GM18951 (cell line): ENCODE results near the gene SMO.
"Not testable (repeated sequence)": the region's sequence is repeated elsewhere in the genome, so short reads cannot be mapped to it uniquely, and the experiment has no call there.

Experiments used
- POLR2A ChIP-seq: IDR thresholded peaks from 4 replicates; pipeline ENCODE4 v1.6.1; 2011; ENCODE audit warnings: mild to moderate bottlenecking; ENCODE audit not compliant: insufficient read length, insufficient read depth; ENCODE audit errors: extremely low read depth
- in situ Hi-C: fragments of 300-500 bp; cut with MboI; formaldehyde crosslinking; loops from one replicate; pipeline ENCODE4 v1.12.0; 2022; ENCODE audit warnings: low sequenced_read_pairs, mixed read lengths, inconsistent platforms; ENCODE audit not compliant: unreplicated experiment

The SMO gene

GRCh38 chr7:129161524-129162225, 26.8 kb upstream of the SMO start:
- in situ Hi-C loops = no loop called here

GRCh38 chr7:129162732-129163131, 25.7 kb upstream of the SMO start:
- no peak for TF ChIP-seq POLR2A
- in situ Hi-C loops = no loop called here

More at GRCh38 chr7:129161524-129162225, 26.8 kb upstream of the SMO start:
- TF ChIP-seq POLR2A = no peak

- TF ChIP-seq POLR2A = no peak
- in situ Hi-C loops = no loop called here
Observed at GRCh38 chr7:129163875-129164544, 24.4 kb upstream of the SMO start.

- in situ Hi-C loops = no loop called here
- TF ChIP-seq POLR2A = no peak
Observed at GRCh38 chr7:129166745-129167144, 21.7 kb upstream of the SMO start.

GRCh38 chr7:129167817-129168216, 20.6 kb upstream of the SMO start:
- no peak for TF ChIP-seq POLR2A
- in situ Hi-C loops = no loop called here

- in situ Hi-C loops = no loop called here
- TF ChIP-seq POLR2A = no peak
Observed at GRCh38 chr7:129168231-129169021, 20.0 kb upstream of the SMO start.

- in situ Hi-C loops = no loop called here
- TF ChIP-seq POLR2A = no peak
Observed at GRCh38 chr7:129169171-129169671, 19.2 kb upstream of the SMO start.

- in situ Hi-C loops = no loop called here
Observed at GRCh38 chr7:129169686-129170440, 18.6 kb upstream of the SMO start.

GRCh38 chr7:129170441-129171021, 17.9 kb upstream of the SMO start:
- TF ChIP-seq POLR2A = no peak
- in situ Hi-C loops = no loop called here

More at GRCh38 chr7:129169686-129170440, 18.6 kb upstream of the SMO start:
- no peak for TF ChIP-seq POLR2A

GRCh38 chr7:129173861-129174260, 14.6 kb upstream of the SMO start:
- in situ Hi-C loops = not testable (repeated sequence)

- in situ Hi-C loops = no loop called here
- TF ChIP-seq POLR2A = no peak
Observed at GRCh38 chr7:129176916-129177710, 11.3 kb upstream of the SMO start.

- no peak for TF ChIP-seq POLR2A
- in situ Hi-C loops = no loop called here
Observed at GRCh38 chr7:129184981-129185670, 3.3 kb upstream of the SMO start.
